HUES48 (cell line): ENCODE results near the gene LCE2D.

Experiments
- H3K27ac ChIP-seq: one replicate; pipeline ENCODE4 v1.7.0; 2013; ENCODE audit warnings: low read depth, low read length, inconsistent platforms
- H3K27me3 ChIP-seq: 2 replicates; pipeline ENCODE4 v1.6.1; 2013; ENCODE audit warnings: mild to moderate bottlenecking, low read length; ENCODE audit not compliant: control insufficient read depth, insufficient read depth
- H3K36me3 ChIP-seq: 2 replicates; pipeline ENCODE4 v1.6.1; 2013; ENCODE audit warnings: low read length; ENCODE audit not compliant: control insufficient read depth, insufficient read depth
- H3K4me1 ChIP-seq: 2 replicates; pipeline ENCODE4 v1.6.1; 2013; ENCODE audit warnings: mild to moderate bottlenecking, low read length; ENCODE audit not compliant: control insufficient read depth, insufficient read depth
- H3K4me3 ChIP-seq: 2 replicates; pipeline ENCODE4 v1.5.1; 2013; ENCODE audit warnings: mild to moderate bottlenecking, low read depth, low read length
- H3K9ac ChIP-seq: 2 replicates; pipeline ENCODE4 v1.6.1; 2013; ENCODE audit warnings: mild to moderate bottlenecking, low read depth, low read length, moderate library complexity
- H3K9me3 ChIP-seq: 2 replicates; pipeline ENCODE4 v1.6.1; 2013; ENCODE audit warnings: low read length; ENCODE audit not compliant: control insufficient read depth, insufficient read depth

LCE2D gene, protein sequence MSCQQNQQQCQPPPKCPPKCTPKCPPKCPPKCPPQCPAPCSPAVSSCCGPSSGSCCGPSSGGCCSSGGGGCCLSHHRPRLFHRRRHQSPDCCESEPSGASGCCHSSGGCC

DNA sequence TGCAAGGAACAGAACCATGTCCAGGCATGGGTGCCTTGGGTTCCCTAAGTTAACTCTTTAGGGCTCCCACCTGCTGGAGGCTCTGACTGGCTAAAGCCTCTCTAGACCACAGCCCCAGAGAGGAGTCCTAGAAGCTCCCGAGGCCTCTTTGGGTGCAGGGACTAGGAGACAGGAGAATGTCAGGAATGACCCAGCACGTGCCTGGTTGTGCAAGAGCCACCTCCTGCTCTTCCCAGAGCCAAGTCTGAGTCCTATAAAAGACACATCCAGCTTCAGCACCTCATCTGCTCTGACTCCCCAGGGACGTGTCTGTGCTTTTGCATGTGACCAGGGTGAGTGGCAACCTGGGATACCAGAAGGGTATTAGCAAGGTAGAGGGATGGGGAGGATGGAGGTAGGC is at the start of gene LCE2D:
Gene LCE2D, plus strand, starts transcription at position 283 of the 400 bp plus-strand sequence. CDS start 726 bp downstream, outside the sequence.
- Histone ChIP-seq H3K4me3 (no peak within 1 kb of the TSS), H3K27ac (no peak within 1 kb of the TSS), H3K9ac (no peak within 1 kb of the TSS), H3K4me1 (no peaks in the 10 kb centered on the region), H3K27me3 (no peaks in the 10 kb centered on the region), H3K36me3 (no peaks in the 10 kb centered on the region), H3K9me3 (peaks cover 95% of the 10 kb centered on the region)

DNA sequence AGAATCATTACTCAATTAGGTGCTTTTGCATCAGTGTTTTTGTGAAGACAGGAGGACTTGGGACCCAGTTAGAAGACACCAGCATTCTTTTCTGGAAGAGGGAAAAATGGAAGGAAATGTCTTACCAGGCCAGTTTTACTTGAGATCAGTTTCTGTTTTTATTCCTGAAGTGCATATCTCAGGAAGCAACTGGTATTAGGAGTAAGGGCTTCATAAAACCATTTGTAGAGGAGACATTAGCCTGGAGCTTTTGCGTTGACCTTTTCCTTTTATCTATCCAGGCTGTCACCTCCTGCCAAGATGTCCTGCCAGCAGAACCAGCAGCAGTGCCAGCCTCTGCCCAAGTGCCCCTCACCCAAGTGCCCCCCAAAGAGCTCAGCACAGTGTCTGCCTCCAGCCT is 49.7 kb upstream of the LCE2D start, which contains the start of gene LCE3B:
Gene LCE3B, plus strand, starts transcription at position 301 of the 400 bp plus-strand sequence. Its CDS starts 0 bp downstream, at position 301.
- H3K4me3 ChIP-seq, result no peak within 1 kb of the TSS
- no peak within 1 kb of the TSS for H3K27ac ChIP-seq
- no peaks in the 10 kb centered on the region for H3K27me3 ChIP-seq
- H3K9me3 ChIP-seq, result peaks cover 12% of the 10 kb centered on the region
- H3K9ac ChIP-seq, result no peak within 1 kb of the TSS
- no peaks in the 10 kb centered on the region for H3K36me3 ChIP-seq
- H3K4me1 ChIP-seq, result no peaks in the 10 kb centered on the region

DNA sequence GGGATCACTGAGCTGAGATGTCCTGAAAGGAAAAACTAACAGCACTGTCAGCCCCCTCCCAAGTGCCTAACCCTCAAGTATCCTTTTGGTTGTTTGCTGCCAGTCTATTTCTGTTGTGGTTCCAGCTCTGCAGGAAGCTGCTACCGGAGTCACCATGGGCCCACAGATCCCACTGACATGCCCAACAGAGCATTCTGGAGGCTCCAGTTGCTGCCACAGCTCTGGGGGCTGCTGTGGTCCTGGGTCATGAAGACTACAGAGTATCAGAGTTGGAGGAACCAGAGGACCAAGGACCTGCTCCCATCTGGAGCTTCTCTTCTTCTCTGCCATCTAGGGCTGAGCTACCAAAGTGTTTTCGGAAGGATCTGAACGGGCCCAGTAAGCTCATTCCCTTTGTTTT is 41.2 kb upstream of the LCE2D start:
- Histone ChIP-seq H3K9me3 (peaks cover 94% of the 10 kb centered on the region), H3K36me3 (no peaks in the 10 kb centered on the region), H3K9ac (no peak overlapping the region), H3K27me3 (no peaks in the 10 kb centered on the region), H3K4me3 (no peak overlapping the region), H3K27ac (no peak overlapping the region), H3K4me1 (no peaks in the 10 kb centered on the region)

DNA sequence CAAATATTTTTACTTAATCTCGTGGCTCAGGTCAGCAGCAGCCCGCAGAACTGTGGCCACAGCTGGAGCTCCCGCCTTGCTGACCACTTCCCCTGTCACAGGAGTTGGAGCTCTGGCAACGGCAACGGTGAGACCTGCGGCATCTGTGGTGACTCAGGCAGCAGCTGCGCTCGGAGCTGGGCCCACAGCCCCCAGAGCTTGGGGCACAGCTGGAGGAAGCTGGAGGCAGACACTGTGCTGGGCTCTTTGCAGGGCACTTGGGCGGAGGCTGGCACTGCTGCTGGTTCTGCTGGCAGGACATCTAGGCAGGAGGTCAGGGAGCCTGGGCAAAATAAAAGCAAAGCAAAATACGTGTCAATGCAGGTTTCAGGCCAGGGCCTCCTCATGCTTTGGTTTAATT is 40.4 kb upstream of the LCE2D start, which contains the start of gene LCE3A:
Gene LCE3A, minus strand, starts transcription at position 301 of the 400 bp plus-strand sequence. Its CDS starts 0 bp downstream, at position 301.
- Histone ChIP-seq H3K9me3 (peaks cover 97% of the 10 kb centered on the region), H3K27me3 (no peaks in the 10 kb centered on the region), H3K4me3 (no peak within 1 kb of the TSS; the same call in 1 of the 2 replicates), H3K4me1 (no peaks in the 10 kb centered on the region), H3K36me3 (no peaks in the 10 kb centered on the region), H3K9ac (no peak within 1 kb of the TSS), H3K27ac (no peak within 1 kb of the TSS)

DNA sequence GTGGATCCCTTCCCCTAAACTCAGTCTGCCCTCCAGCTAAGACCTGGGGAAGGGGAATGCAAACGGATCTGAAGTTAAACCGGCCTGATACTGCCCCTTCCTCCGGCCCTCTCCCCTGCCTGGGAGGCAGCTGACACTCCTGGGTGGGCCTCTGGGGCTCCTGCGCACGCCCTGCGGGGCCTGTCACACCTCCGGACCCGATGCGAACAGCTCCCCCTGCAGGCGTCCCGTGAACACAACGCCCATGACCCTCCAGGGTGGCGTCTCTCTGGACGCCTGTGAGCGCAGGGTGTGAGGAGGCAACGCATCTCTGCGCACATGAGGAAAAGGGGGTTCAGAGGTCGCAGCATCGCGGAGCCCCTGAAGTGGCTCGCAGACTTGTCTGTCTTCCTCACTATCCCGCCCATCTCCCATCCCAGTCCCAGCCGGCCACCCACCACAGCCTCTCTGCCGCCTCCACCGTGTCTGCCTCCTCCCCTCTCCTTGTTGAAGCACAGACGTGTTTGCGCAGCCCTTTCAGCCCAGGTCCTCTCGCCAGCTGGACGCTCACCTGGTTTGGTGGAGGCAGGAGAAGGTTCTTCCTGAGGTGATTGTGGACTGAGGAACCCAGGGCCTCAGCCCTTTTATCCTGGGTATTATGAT is 39.9 kb upstream of the LCE2D start:
- Histone ChIP-seq H3K27me3 (no peaks in the 10 kb centered on the region), H3K4me1 (no peaks in the 10 kb centered on the region), H3K4me3 (no peak overlapping the region), H3K36me3 (no peaks in the 10 kb centered on the region), H3K9me3 (peaks cover 96% of the 10 kb centered on the region), H3K27ac (no peak overlapping the region), H3K9ac (no peak overlapping the region)

DNA sequence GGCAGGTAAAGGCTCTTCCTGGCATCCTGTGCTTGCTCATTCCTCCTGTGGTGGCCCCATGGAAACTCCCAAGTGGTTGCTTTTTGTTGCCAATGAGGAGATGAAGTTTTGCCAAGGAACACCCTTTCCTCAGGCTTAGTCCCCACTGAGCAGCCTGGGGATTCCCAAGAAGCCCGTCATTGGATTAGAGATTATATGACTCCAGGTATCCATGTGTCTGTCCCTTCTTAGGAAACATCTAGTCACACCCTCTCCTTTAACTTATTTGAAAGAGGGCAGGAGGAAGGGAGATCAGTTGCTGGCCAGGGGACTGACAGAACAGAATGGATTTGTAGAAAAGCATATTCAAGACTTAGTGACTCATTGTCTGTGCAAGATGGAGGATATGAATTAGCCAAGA is 36.4 kb upstream of the LCE2D start:
- H3K36me3 ChIP-seq, result no peaks in the 10 kb centered on the region
- no peak overlapping the region for H3K27ac ChIP-seq
- H3K4me1 ChIP-seq, result no peaks in the 10 kb centered on the region
- no peaks in the 10 kb centered on the region for H3K27me3 ChIP-seq
- H3K9ac ChIP-seq, result no peak overlapping the region
- no peak overlapping the region for H3K4me3 ChIP-seq
- peaks cover 97% of the 10 kb centered on the region for H3K9me3 ChIP-seq

DNA sequence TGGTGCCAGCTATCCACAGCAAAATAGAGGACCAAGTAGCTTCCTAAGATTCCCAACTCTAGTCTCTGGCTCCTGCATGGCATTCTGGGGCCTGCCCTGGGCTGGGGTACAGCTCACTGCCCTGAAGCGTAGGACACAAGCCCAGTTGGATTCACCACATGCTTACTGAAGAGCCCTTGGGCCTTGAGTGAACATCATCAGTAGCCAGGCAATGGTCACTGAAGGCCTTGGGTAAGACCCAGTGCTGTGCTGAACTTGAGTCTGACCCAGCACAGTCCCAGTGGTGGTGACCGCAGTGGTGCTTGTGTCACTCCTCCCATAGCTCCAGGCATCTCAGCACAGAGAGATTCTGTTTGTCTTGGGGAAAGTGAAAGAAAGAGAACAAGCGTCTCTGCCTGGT is 32.6 kb upstream of the LCE2D start:
- H3K4me1 ChIP-seq, result no peaks in the 10 kb centered on the region
- no peaks in the 10 kb centered on the region for H3K36me3 ChIP-seq
- no peak overlapping the region for H3K9ac ChIP-seq
- H3K27ac ChIP-seq, result no peak overlapping the region
- no peak overlapping the region for H3K4me3 ChIP-seq
- H3K9me3 ChIP-seq, result peaks cover 97% of the 10 kb centered on the region
- H3K27me3 ChIP-seq, result no peaks in the 10 kb centered on the region

DNA sequence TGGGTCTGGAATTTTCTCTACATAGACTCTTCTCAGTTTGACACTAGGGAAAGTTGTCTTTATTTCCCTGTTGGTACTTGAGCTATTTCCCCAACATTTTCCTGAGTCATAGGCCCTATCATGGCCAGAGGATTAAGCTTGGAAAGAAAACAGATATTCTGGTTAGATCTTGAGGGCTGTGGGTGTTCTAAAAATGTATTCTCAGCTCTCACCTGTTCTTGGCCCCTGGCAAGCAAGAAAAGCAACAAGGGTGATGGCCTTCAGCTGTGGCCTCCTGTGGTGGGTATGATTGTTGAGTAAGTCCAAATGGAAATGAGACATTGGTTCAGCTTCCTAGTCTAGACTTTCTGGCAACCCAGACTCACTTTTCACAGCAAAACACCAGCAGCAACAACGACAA is 22.8 kb upstream of the LCE2D start:
- no peak overlapping the region for H3K27ac ChIP-seq
- no peaks in the 10 kb centered on the region for H3K36me3 ChIP-seq
- no peak overlapping the region for H3K9ac ChIP-seq
- H3K27me3 ChIP-seq, result no peaks in the 10 kb centered on the region
- peaks cover 94% of the 10 kb centered on the region for H3K9me3 ChIP-seq
- H3K4me3 ChIP-seq, result no peak overlapping the region
- H3K4me1 ChIP-seq, result no peaks in the 10 kb centered on the region

DNA sequence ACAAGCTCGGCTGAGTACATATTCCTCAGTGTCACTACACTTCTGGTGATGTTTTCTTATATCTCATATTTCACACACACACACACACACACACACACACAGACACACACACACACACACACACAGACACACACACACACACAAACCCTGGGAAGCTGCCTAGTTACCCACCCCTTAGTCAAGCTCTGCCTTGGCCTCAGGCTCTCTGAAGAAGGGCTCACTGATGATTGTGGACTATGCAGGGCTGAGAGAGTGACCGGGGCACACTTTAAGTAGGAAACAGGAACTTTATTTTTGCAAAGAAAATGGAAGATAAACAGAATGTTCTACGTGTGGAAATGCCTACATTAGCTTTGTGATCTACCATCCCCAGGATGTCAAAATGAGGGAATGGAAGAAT is 19.2 kb upstream of the LCE2D start:
- no peak overlapping the region for H3K27ac ChIP-seq
- no peaks in the 10 kb centered on the region for H3K27me3 ChIP-seq
- no peak overlapping the region for H3K9ac ChIP-seq
- H3K4me3 ChIP-seq, result no peak overlapping the region
- no peaks in the 10 kb centered on the region for H3K4me1 ChIP-seq
- H3K9me3 ChIP-seq, result peaks cover 96% of the 10 kb centered on the region
- no peaks in the 10 kb centered on the region for H3K36me3 ChIP-seq

DNA sequence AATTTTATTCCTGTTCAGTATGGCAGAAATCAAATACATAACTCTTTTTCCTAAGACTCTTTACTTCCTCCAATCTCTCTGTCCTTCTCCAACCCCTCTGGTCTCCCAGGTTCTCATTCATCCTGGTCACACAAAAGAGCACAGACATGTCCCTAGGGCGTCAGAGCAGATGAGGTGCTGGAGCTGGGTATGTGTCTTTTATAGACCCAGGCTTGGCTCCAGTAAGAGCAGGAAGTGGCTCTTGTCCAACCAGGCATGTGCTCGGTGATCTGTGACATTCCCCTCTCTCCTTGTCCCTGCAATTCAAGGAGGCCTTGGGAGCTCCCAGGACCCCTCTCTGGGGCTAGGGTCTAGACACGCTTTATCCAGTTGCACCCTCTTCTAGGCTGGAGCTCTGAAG is 18.0 kb upstream of the LCE2D start:
- H3K9me3 ChIP-seq, result peaks cover 95% of the 10 kb centered on the region
- no peaks in the 10 kb centered on the region for H3K27me3 ChIP-seq

DNA sequence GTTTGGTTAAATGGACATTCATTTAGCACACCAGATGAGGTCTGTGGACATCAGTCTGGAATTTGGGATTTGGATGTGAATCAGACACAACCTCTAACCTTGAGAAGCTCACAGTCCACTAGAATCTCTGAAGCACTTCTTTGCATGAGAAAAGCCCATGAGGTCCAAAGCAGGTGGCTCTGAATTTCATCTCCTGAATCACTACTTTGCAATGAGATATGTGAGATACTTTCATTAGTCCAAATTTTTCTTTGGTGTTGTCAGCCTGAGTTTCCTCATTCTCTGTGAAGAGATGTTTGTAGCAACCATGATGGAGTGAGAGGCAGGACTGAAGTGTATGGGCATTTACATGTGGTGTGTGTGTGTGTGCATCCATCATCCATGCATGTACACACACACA is 16.5 kb upstream of the LCE2D start:
- no peaks in the 10 kb centered on the region for H3K27me3 ChIP-seq
- peaks cover 94% of the 10 kb centered on the region for H3K9me3 ChIP-seq
- H3K36me3 ChIP-seq, result no peaks in the 10 kb centered on the region
- H3K4me1 ChIP-seq, result no peaks in the 10 kb centered on the region
- H3K4me3 ChIP-seq, result no peak overlapping the region
- no peak overlapping the region for H3K9ac ChIP-seq
- H3K27ac ChIP-seq, result no peak overlapping the region

More for the DNA sequence above, 18.0 kb upstream of the LCE2D start:
- Histone ChIP-seq H3K36me3 (no peaks in the 10 kb centered on the region), H3K27ac (no peak overlapping the region), H3K4me3 (no peak overlapping the region; the same call in 1 of the 2 replicates), H3K4me1 (no peaks in the 10 kb centered on the region), H3K9ac (no peak overlapping the region)
